NCI-H748 (cell line): ENCODE data around the gene SERAC1.

Source experiments
- DNase-seq: peaks from one replicate; lab custom pipeline; 2025; ENCODE audit not compliant: unreplicated experiment; lab: John Stamatoyannopoulos, UW

The SERAC1 gene

GRCh38 chr6:158080849-158081656, 87.0 kb downstream of the SERAC1 start:
- DNase-seq = no peak

GRCh38 chr6:158078320-158078719, 89.7 kb downstream of the SERAC1 start:
- no peak for DNase-seq

GRCh38 chr6:158077676-158078075, 90.4 kb downstream of the SERAC1 start:
- no peak for DNase-seq

- no peak for DNase-seq
Measured at GRCh38 chr6:158076548-158076947, 91.5 kb downstream of the SERAC1 start.

GRCh38 chr6:158073776-158074175, 94.3 kb downstream of the SERAC1 start:
- no peak for DNase-seq

- peak; percentile 66 for DNase-seq
Measured at GRCh38 chr6:158072083-158072721, 95.9 kb downstream of the SERAC1 start.

GRCh38 chr6:158071121-158072082, 96.7 kb downstream of the SERAC1 start:
- no peak for DNase-seq

GRCh38 chr6:158070513-158070912, 97.5 kb downstream of the SERAC1 start:
- DNase-seq = no peak

- no peak for DNase-seq
Measured at GRCh38 chr6:158069800-158070195, 98.3 kb downstream of the SERAC1 start.

- no peak for DNase-seq
Measured at GRCh38 chr6:158068893-158069799, 98.9 kb downstream of the SERAC1 start.

- no peak for DNase-seq
Measured at GRCh38 chr6:158068156-158068892, 99.7 kb downstream of the SERAC1 start.

- no peak for DNase-seq
Measured at GRCh38 chr6:158067436-158068015, 100.5 kb downstream of the SERAC1 start.

- no peak for DNase-seq
Measured at GRCh38 chr6:158066136-158066781, 101.8 kb downstream of the SERAC1 start.

GRCh38 chr6:158064725-158065251, 103.3 kb downstream of the SERAC1 start:
- no peak for DNase-seq

GRCh38 chr6:158063736-158064135, 104.3 kb downstream of the SERAC1 start:
- DNase-seq = no peak

- DNase-seq = no peak
Measured at GRCh38 chr6:158061709-158062461, 106.2 kb downstream of the SERAC1 start.

GRCh38 chr6:158061361-158061708, 106.7 kb downstream of the SERAC1 start:
- DNase-seq = peak; percentile 16
